Spinal cord (tissue), 10 donors: ENCODE results near the gene OGDHL. TPM values are rescaled to one million over a fixed set of nuclear protein-coding genes. Genes with fewer than 3 reads are reported as not detected.
"Not testable (repeated sequence)": the region's sequence is repeated elsewhere in the genome, so short reads cannot be mapped to it uniquely, and the experiment has no call there.

Experiments used
- DNase-seq, 6 donors: peaks; one replicate each; pipeline versions ENCODE4 v3.0.0 to v3.0.0-alpha.2; 2013 to 2015; ENCODE audit warnings: low spot score in 6 of 6, low read depth in 4 of 6
- H3K27ac ChIP-seq: one replicate; pipeline ENCODE4 v1.5.1; 2013; ENCODE audit warnings: low read depth, low read length, control low read depth
- H3K27me3 ChIP-seq: one replicate; pipeline ENCODE4 v1.6.1; 2013; ENCODE audit warnings: low read length; ENCODE audit not compliant: control insufficient read depth, insufficient read depth
- H3K36me3 ChIP-seq: one replicate; pipeline ENCODE4 v1.6.1; 2013; ENCODE audit warnings: low read length; ENCODE audit not compliant: control insufficient read depth, insufficient read depth
- H3K4me1 ChIP-seq: one replicate; pipeline ENCODE4 v1.6.1; 2013; ENCODE audit warnings: low read length; ENCODE audit not compliant: control insufficient read depth, insufficient read depth
- H3K4me3 ChIP-seq: one replicate; pipeline ENCODE4 v1.5.1; 2013; ENCODE audit warnings: low read depth, low read length, control low read depth
- H3K9me3 ChIP-seq: one replicate; pipeline ENCODE4 v1.6.1; 2013; ENCODE audit warnings: low read length; ENCODE audit not compliant: control insufficient read depth, insufficient read depth
- WGBS: methylation state at CpG from one replicate; pipeline ENCODE4 v1.1.5; 2013; ENCODE audit warnings: missing lambda C conversion rate; ENCODE audit not compliant: insufficient coverage; 5-methylcytosine and 5-hydroxymethylcytosine counted together
- polyA plus RNA-seq, 2 donors: library from polyadenylated mRNA; unstranded; fragments of 120-200 nt; gene quantifications; one replicate each; pipeline ENCODE4 v1.2.1, GENCODE V29; 2013; ENCODE audit not compliant: insufficient read length in 2 of 2
- total RNA-seq, 2 donors: library from RNA; depleted of rRNA in 1 of 2; stranded (reverse); fragments of 120-200 nt in 1 of 2; fragments of >200 nt in 1 of 2; gene quantifications; one replicate each; pipeline versions ENCODE4 v1.2.3 to v1.2.4, GENCODE V29; 2013 to 2014
- donor health status: healthy.

The OGDHL gene
- total and polyA plus RNA-seq, 4 donors = 23.2 to 27.9 (median 24.7) TPM

- not testable (repeated sequence) for H3K27ac ChIP-seq, H3K4me1 ChIP-seq, H3K9me3 ChIP-seq, H3K4me3 ChIP-seq, H3K36me3 ChIP-seq, DNase-seq
- WGBS = 73% methylated on average over 3 of the region's 5 CpGs
- H3K27me3 ChIP-seq = peaks cover 24% of the 10 kb centered on the region
These were observed 10.8 kb upstream of the OGDHL start for GRCh38 chr10:49772944-49773343.

- not testable (repeated sequence) for H3K9me3 ChIP-seq, DNase-seq, H3K36me3 ChIP-seq, H3K4me3 ChIP-seq, H3K27ac ChIP-seq
- peaks cover 10% of the 10 kb centered on the region for H3K4me1 ChIP-seq
- 50% methylated on average over 5 of the region's 11 CpGs for WGBS
- peaks cover 34% of the 10 kb centered on the region for H3K27me3 ChIP-seq
These were observed 8.9 kb upstream of the OGDHL start for GRCh38 chr10:49771046-49771445.

GRCh38 chr10:49769692-49770091 lies 7.6 kb upstream of the OGDHL start:
- no peak for DNase-seq
- peaks cover 10% of the 10 kb centered on the region for H3K4me1 ChIP-seq
- H3K27me3 ChIP-seq = peaks cover 34% of the 10 kb centered on the region
- H3K4me3 ChIP-seq = no peak overlapping the region
- H3K36me3 ChIP-seq = no peaks in the 10 kb centered on the region
- peaks cover 3% of the 10 kb centered on the region for H3K9me3 ChIP-seq
- no peak overlapping the region for H3K27ac ChIP-seq
- 94% methylated on average over 8 of the region's 8 CpGs for WGBS

- no peak overlapping the region for H3K27ac ChIP-seq
- DNase-seq = no peak
- no peak overlapping the region for H3K4me3 ChIP-seq
- 3% methylated on average over 45 of the region's 45 CpGs for WGBS
- H3K27me3 ChIP-seq = peaks cover 34% of the 10 kb centered on the region
- no peaks in the 10 kb centered on the region for H3K36me3 ChIP-seq
- peaks cover 10% of the 10 kb centered on the region for H3K4me1 ChIP-seq
- peaks cover 3% of the 10 kb centered on the region for H3K9me3 ChIP-seq
These were observed 6.6 kb upstream of the OGDHL start for GRCh38 chr10:49768731-49769130.

- no peaks in the 10 kb centered on the region for H3K36me3 ChIP-seq
- DNase-seq = no peak
- H3K9me3 ChIP-seq = peaks cover 3% of the 10 kb centered on the region
- 2% methylated on average over 38 of the region's 38 CpGs for WGBS
- H3K27ac ChIP-seq = no peak overlapping the region
- no peak overlapping the region for H3K4me3 ChIP-seq
- peaks cover 10% of the 10 kb centered on the region for H3K4me1 ChIP-seq
- H3K27me3 ChIP-seq = peaks cover 34% of the 10 kb centered on the region
These were observed 6.2 kb upstream of the OGDHL start for GRCh38 chr10:49768329-49768728.

- peaks cover 34% of the 10 kb centered on the region for H3K27me3 ChIP-seq
- H3K36me3 ChIP-seq = no peaks in the 10 kb centered on the region
- H3K4me3 ChIP-seq = no peak overlapping the region
- peaks cover 3% of the 10 kb centered on the region for H3K9me3 ChIP-seq
- peaks cover 10% of the 10 kb centered on the region for H3K4me1 ChIP-seq
- no peak for DNase-seq
- 54% methylated on average over 7 of the region's 7 CpGs for WGBS
- H3K27ac ChIP-seq = no peak overlapping the region
These were observed 5.6 kb upstream of the OGDHL start for GRCh38 chr10:49767752-49768151.

GRCh38 chr10:49766484-49766883 lies 4.4 kb upstream of the OGDHL start:
- H3K9me3 ChIP-seq = peaks cover 3% of the 10 kb centered on the region
- peaks cover 34% of the 10 kb centered on the region for H3K27me3 ChIP-seq
- H3K4me1 ChIP-seq = peaks cover 20% of the 10 kb centered on the region
- DNase-seq = no peak
- H3K4me3 ChIP-seq = no peak overlapping the region
- no peaks in the 10 kb centered on the region for H3K36me3 ChIP-seq
- no peak overlapping the region for H3K27ac ChIP-seq
- WGBS = no CpG with 5 or more reads among the region's 2 CpGs

- 17% methylated on average over 1 of the region's 4 CpGs for WGBS
These were observed 399 bp upstream of the OGDHL start for GRCh38 chr10:49762566-49762877.

GRCh38 chr10:49761201-49761788 lies 828 bp downstream of the OGDHL start:
- Histone ChIP-seq H3K36me3 (peaks cover 8% of the 10 kb centered on the region), H3K9me3 (peaks cover 2% of the 10 kb centered on the region), H3K4me3 (peak overlapping the region; percentile 55), H3K4me1 (peaks cover 26% of the 10 kb centered on the region), H3K27me3 (no peaks in the 10 kb centered on the region), H3K27ac (no peak overlapping the region)
- peak in 2 of 6 donors; percentile 14 to 26 for DNase-seq
- whole genome bisulfite sequencing = 15% methylated on average over 14 of the region's 16 CpGs

More at GRCh38 chr10:49762566-49762877, 399 bp upstream of the OGDHL start:
- H3K27me3 ChIP-seq = peaks cover 5% of the 10 kb centered on the region
- peaks cover 5% of the 10 kb centered on the region for H3K36me3 ChIP-seq
- no peak for DNase-seq
- H3K4me1 ChIP-seq = peaks cover 26% of the 10 kb centered on the region
- H3K9me3 ChIP-seq = peaks cover 3% of the 10 kb centered on the region
- peak overlapping the region; percentile 32 for H3K4me3 ChIP-seq
- H3K27ac ChIP-seq = no peak overlapping the region

GRCh38 chr10:49760789-49761188 lies 1.3 kb downstream of the OGDHL start:
- Histone ChIP-seq H3K27ac (no peak overlapping the region), H3K27me3 (no peaks in the 10 kb centered on the region), H3K4me1 (peaks cover 26% of the 10 kb centered on the region), H3K4me3 (no peak overlapping the region), H3K9me3 (no peaks in the 10 kb centered on the region), H3K36me3 (peaks cover 8% of the 10 kb centered on the region)
- DNase-seq = no peak
- WGBS = 78% methylated on average over 3 of the region's 3 CpGs
